Keratinocyte (primary cell): ENCODE results near the gene TOP3B. TPM values are rescaled to one million over a fixed set of nuclear protein-coding genes. Genes with fewer than 3 reads are reported as not detected.

Experiments
- DNase-seq: peaks from one replicate; pipeline ENCODE4 v3.0.0-alpha.2; 2011; ENCODE audit warnings: low read depth, missing footprints, low spot score
- FAIRE-seq: peaks from 2 replicates; lab custom pipeline; 2011; peaks lifted over from hg19 to GRCh38; lab: Jason Lieb, UNC
- H2AFZ ChIP-seq: 2 replicates; pipeline ENCODE4 v1.6.0; 2012; ENCODE audit warnings: low read length, control low read depth, inconsistent platforms; ENCODE audit not compliant: control insufficient read depth
- H3K27ac ChIP-seq: 2 replicates; pipeline ENCODE4 v1.5.1; 2011; ENCODE audit warnings: low read length; ENCODE audit not compliant: control insufficient read depth, insufficient read depth
- H3K27me3 ChIP-seq: 3 replicates; pipeline ENCODE4 v1.6.0; 2011; ENCODE audit warnings: low read length; ENCODE audit not compliant: control insufficient read depth, insufficient read depth; ENCODE audit errors: extremely low read depth
- H3K36me3 ChIP-seq, 2 experiments: 2 replicates in 1 of 2; 3 replicates in 1 of 2; pipeline ENCODE4 v1.5.1; 2011; ENCODE audit warnings: low read length in 2 of 2, mild to moderate bottlenecking in 1 of 2; ENCODE audit not compliant: control insufficient read depth in 2 of 2, insufficient read depth in 2 of 2; ENCODE audit errors: extremely low read depth in 1 of 2
- H3K4me1 ChIP-seq: 3 replicates; pipeline ENCODE4 v1.5.1; 2011; ENCODE audit warnings: low read length; ENCODE audit not compliant: control insufficient read depth, insufficient read depth; ENCODE audit errors: extremely low read depth
- H3K4me2 ChIP-seq: 3 replicates; pipeline ENCODE4 v1.6.0; 2011; ENCODE audit warnings: low read depth, low read length; ENCODE audit not compliant: control insufficient read depth, insufficient read depth; ENCODE audit errors: extremely low read depth
- H3K4me3 ChIP-seq, 3 experiments: fragments of 200-600 bp in 1 of 3; sonication (generic) in 1 of 3; 2 replicates in 2 of 3; 3 replicates in 1 of 3; pipeline ENCODE4 v1.5.1; 2011 to 2016; ENCODE audit warnings: low read length in 3 of 3, mild to moderate bottlenecking in 3 of 3, control low read depth in 2 of 3, inconsistent platforms in 1 of 3, low read depth in 1 of 3, mixed read lengths in 1 of 3, mixed run types in 1 of 3, moderate library complexity in 1 of 3; ENCODE audit not compliant: control insufficient read depth in 2 of 3, insufficient read depth in 2 of 3; ENCODE audit errors: extremely low read depth in 1 of 3
- H3K79me2 ChIP-seq: 2 replicates; pipeline ENCODE4 v1.6.0; 2012; ENCODE audit warnings: low read length; ENCODE audit not compliant: control insufficient read depth, insufficient read depth
- H3K9ac ChIP-seq: 3 replicates; pipeline ENCODE4 v1.6.0; 2011; ENCODE audit warnings: low read length; ENCODE audit not compliant: control insufficient read depth, insufficient read depth; ENCODE audit errors: extremely low read depth
- H3K9me1 ChIP-seq: 3 replicates; pipeline ENCODE4 v1.6.0; 2011; ENCODE audit warnings: low read length; ENCODE audit not compliant: control insufficient read depth, insufficient read depth; ENCODE audit errors: extremely low read depth
- H3K9me3 ChIP-seq: 2 replicates; pipeline ENCODE4 v1.5.1; 2012; ENCODE audit warnings: low read depth, low read length; ENCODE audit not compliant: control insufficient read depth
- H4K20me1 ChIP-seq: 3 replicates; pipeline ENCODE4 v1.6.0; 2011; ENCODE audit warnings: low read length; ENCODE audit not compliant: control insufficient read depth, insufficient read depth; ENCODE audit errors: extremely low read depth
- CTCF ChIP-seq, 3 experiments: IDR thresholded peaks in 1 of 3; conservative IDR thresholded peaks in 1 of 3; optimal IDR thresholded peaks in 1 of 3; 2 replicates in 2 of 3; 3 replicates in 1 of 3; pipeline versions ENCODE3 to v1.5.1; 2011; ENCODE audit warnings: low read length in 3 of 3, mild to moderate bottlenecking in 3 of 3, moderate library complexity in 2 of 3, control low read depth in 1 of 3, inconsistent platforms in 1 of 3; ENCODE audit not compliant: insufficient read depth in 2 of 3; ENCODE audit errors: extremely low read depth in 1 of 3
- EZH2 ChIP-seq: IDR thresholded peaks from one replicate; pipeline ENCODE4 v1.6.1; 2012; ENCODE audit warnings: inconsistent platforms, mild to moderate bottlenecking, low read length, moderate library complexity
- dilution Hi-C: fragments of 300-500 bp; cut with MboI; formaldehyde crosslinking; loops from one replicate; pipeline ENCODE4 v1.7.0; 2020; ENCODE audit warnings: low sequenced_read_pairs; ENCODE audit not compliant: extremely low pct_ligation_motif_present
- polyA plus RNA-seq, 5 experiments: library from polyadenylated mRNA; depleted of rRNA in 3 of 5; stranded (reverse) in 3 of 5; stranded (forward) in 1 of 5; unstranded in 1 of 5; fragments of >200 nt; gene quantifications; 1 replicate in 1 of 5; 2 replicates in 3 of 5; 3 replicates in 1 of 5; pipeline versions ENCODE4 v1.2.1 to v1.2.3, GENCODE V29; 2011 to 2012; ENCODE audit warnings: missing spikeins in 2 of 5, low read depth in 1 of 5, low replicate concordance in 1 of 5

The TOP3B gene
- polyA plus RNA-seq, 1 donor (not counting 4 experiments of a cell fraction or from before 2014, with no cell fraction given) = 13.8 TPM

- H3K9ac ChIP-seq = no peak overlapping the region
- H3K27me3 ChIP-seq = no peaks in the 10 kb centered on the region
- H3K4me3 ChIP-seq = no peak overlapping the region
- no peaks in the 10 kb centered on the region for H3K9me1 ChIP-seq
- no peak for FAIRE-seq
- no peaks in the 10 kb centered on the region for H3K9me3 ChIP-seq
- H3K4me1 ChIP-seq = peaks cover 20% of the 10 kb centered on the region
- peaks cover 2% of the 10 kb centered on the region for H3K79me2 ChIP-seq
- H3K27ac ChIP-seq = no peak overlapping the region
- TF ChIP-seq EZH2 = no peak
- TF ChIP-seq CTCF (optimal IDR thresholded peaks at IDR 0.05 in 1 of 3, IDR thresholded peaks at IDR 0.05 in 1 of 3, conservative IDR thresholded peaks at IDR 0.05 in 1 of 3; ENCODE audit: extremely low read depth in 1 of 3, insufficient read depth in 2 of 3, low read length in 3 of 3) = no peak
- dilution Hi-C loops = loop anchor here (10.0 kb wide), 1 partner anchor 79 kb away; no protein-coding TSS in a partner anchor
- H4K20me1 ChIP-seq = no peaks in the 10 kb centered on the region
- DNase-seq = no peak
- H3K4me2 ChIP-seq = no peak overlapping the region
- H3K36me3 ChIP-seq = peaks cover 43 to 54% of the 10 kb centered on the region in 2 experiments
- H2AFZ ChIP-seq = no peak overlapping the region
These were observed 49.2 kb downstream of the TOP3B start for GRCh38 chr22:21933413-21933812.

GRCh38 chr22:21932347-21932746, 50.2 kb downstream of the TOP3B start:
- no peaks in the 10 kb centered on the region for H3K9me1 ChIP-seq
- TF ChIP-seq EZH2 (no peak), CTCF (optimal IDR thresholded peaks at IDR 0.05 in 1 of 3, IDR thresholded peaks at IDR 0.05 in 1 of 3, conservative IDR thresholded peaks at IDR 0.05 in 1 of 3; ENCODE audit: extremely low read depth in 1 of 3, insufficient read depth in 2 of 3, low read length in 3 of 3) (no peak)
- peaks cover 2% of the 10 kb centered on the region for H3K79me2 ChIP-seq
- DNase-seq = no peak
- peaks cover 11% of the 10 kb centered on the region for H3K4me1 ChIP-seq
- H2AFZ ChIP-seq = no peak overlapping the region
- dilution Hi-C loops = loop anchor here (10.0 kb wide), 1 partner anchor 78 kb away; no protein-coding TSS in a partner anchor
- no peaks in the 10 kb centered on the region for H3K27me3 ChIP-seq
- H3K27ac ChIP-seq = no peak overlapping the region
- no peaks in the 10 kb centered on the region for H4K20me1 ChIP-seq
- H3K4me2 ChIP-seq = no peak overlapping the region
- H3K36me3 ChIP-seq = peaks cover 45 to 56% of the 10 kb centered on the region in 2 experiments
- FAIRE-seq = no peak
- no peaks in the 10 kb centered on the region for H3K9me3 ChIP-seq
- H3K9ac ChIP-seq = no peak overlapping the region
- H3K4me3 ChIP-seq = no peak overlapping the region
